CD4-positive, alpha-beta T cell (primary cell): ENCODE results near the gene PPIL3. TPM values are rescaled to one million over a fixed set of nuclear protein-coding genes. Genes with fewer than 3 reads are reported as not detected.

ENCODE experiments used
- ATAC-seq: fragments of 200-7000 bp; cut with Tn5 transposase; one replicate; pipeline ENCODE4 v1.10.0; 2022; ENCODE audit warnings: mild to moderate bottlenecking; ENCODE audit not compliant: poor library complexity
- CTCF ChIA-PET: fragments of 350-600 bp; sonication (Branson Sonifier 250); formaldehyde crosslinking; loops from one replicate; lab custom pipeline; 2021; ENCODE audit warnings: antibody characterized with exemption, inconsistent platforms; lab: Charles Lee
- POLR2A ChIA-PET: fragments of 350-600 bp; sonication (Branson Sonifier 250); formaldehyde crosslinking; loops from one replicate; lab custom pipeline; 2021; ENCODE audit warnings: antibody characterized with exemption, inconsistent platforms; lab: Charles Lee
- DNase-seq, 14 experiments: peaks; one replicate each; pipeline ENCODE4 v3.0.0-alpha.2; 2013 to 2020; ENCODE audit warnings: mixed read lengths in 2 of 14
- H3K27ac ChIP-seq, 2 donors: one replicate each; pipeline versions ENCODE4 v1.5.1 to v1.7.0; 2013; ENCODE audit warnings: low read length in 2 of 2, low read depth in 1 of 2, mild to moderate bottlenecking in 1 of 2
- H3K27me3 ChIP-seq, 2 experiments: 1 replicate in 1 of 2; 2 replicates in 1 of 2; pipeline versions ENCODE4 v1.6.1 to v1.7.0; 2013; ENCODE audit warnings: low read length in 2 of 2, control low read depth in 1 of 2, mild to moderate bottlenecking in 1 of 2, moderate library complexity in 1 of 2; ENCODE audit not compliant: insufficient read depth in 2 of 2, control insufficient read depth in 1 of 2
- H3K36me3 ChIP-seq: one replicate; pipeline ENCODE4 v1.6.1; 2013; ENCODE audit warnings: low read length, control low read depth; ENCODE audit not compliant: insufficient read depth
- H3K4me1 ChIP-seq: one replicate; pipeline ENCODE4 v1.6.1; 2013; ENCODE audit warnings: low read length, control low read depth; ENCODE audit not compliant: insufficient read depth
- H3K4me3 ChIP-seq: one replicate; pipeline ENCODE4 v1.5.1; 2013; ENCODE audit warnings: mild to moderate bottlenecking, low read length, moderate library complexity
- H3K9me3 ChIP-seq, 2 experiments: 1 replicate in 1 of 2; 2 replicates in 1 of 2; pipeline versions ENCODE4 v1.6.1 to v1.7.0; 2013; ENCODE audit warnings: low read length in 2 of 2, mild to moderate bottlenecking in 2 of 2, control low read depth in 1 of 2, moderate library complexity in 1 of 2; ENCODE audit not compliant: control insufficient read depth in 1 of 2, insufficient read depth in 1 of 2
- H3K27ac Mint-ChIP-seq: one replicate; pipeline ENCODE4 v1.8.0; 2020; ENCODE audit warnings: mixed read lengths
- H3K27me3 Mint-ChIP-seq: one replicate; pipeline ENCODE4 v1.8.0; 2021; ENCODE audit warnings: mixed read lengths
- H3K36me3 Mint-ChIP-seq: one replicate; pipeline ENCODE4 v1.8.0; 2021; ENCODE audit warnings: low read depth, mixed read lengths
- H3K4me1 Mint-ChIP-seq: one replicate; pipeline ENCODE4 v1.8.0; 2021; ENCODE audit warnings: low read depth, mixed read lengths
- H3K4me3 Mint-ChIP-seq: one replicate; pipeline ENCODE4 v1.8.0; 2020; ENCODE audit warnings: mild to moderate bottlenecking, mixed read lengths
- H3K9me3 Mint-ChIP-seq: one replicate; pipeline ENCODE4 v1.8.0; 2020; ENCODE audit warnings: mixed read lengths
- intact Hi-C, 2 experiments: fragments of 100-400 bp; cut with DNase I in 1 of 2; cut with micrococcal nuclease in 1 of 2; formaldehyde crosslinking; loops; one replicate each; pipeline versions ENCODE4 v1.15.1 to v1.9.0; 2023 to 2025; cut with DNase I, micrococcal nuclease
- total RNA-seq, 174 experiments: library from RNA in 2 of 174; stranded (reverse) in 2 of 174; gene quantifications; one replicate each; pipeline ENCODE4 v1.2.3 and lab custom pipeline; 2021 to 2026
- TF ChIP-seq, protein P1 (sequence below): fragments of 200-600 bp; IDR thresholded peaks from one replicate; pipeline ENCODE4 v1.8.0; 2022; ENCODE audit warnings: antibody characterized with exemption, mild to moderate bottlenecking

Gene PPIL3
- total RNA-seq, 2 experiments from 2014 or later: 23.1 to 29.8 TPM

DNA sequence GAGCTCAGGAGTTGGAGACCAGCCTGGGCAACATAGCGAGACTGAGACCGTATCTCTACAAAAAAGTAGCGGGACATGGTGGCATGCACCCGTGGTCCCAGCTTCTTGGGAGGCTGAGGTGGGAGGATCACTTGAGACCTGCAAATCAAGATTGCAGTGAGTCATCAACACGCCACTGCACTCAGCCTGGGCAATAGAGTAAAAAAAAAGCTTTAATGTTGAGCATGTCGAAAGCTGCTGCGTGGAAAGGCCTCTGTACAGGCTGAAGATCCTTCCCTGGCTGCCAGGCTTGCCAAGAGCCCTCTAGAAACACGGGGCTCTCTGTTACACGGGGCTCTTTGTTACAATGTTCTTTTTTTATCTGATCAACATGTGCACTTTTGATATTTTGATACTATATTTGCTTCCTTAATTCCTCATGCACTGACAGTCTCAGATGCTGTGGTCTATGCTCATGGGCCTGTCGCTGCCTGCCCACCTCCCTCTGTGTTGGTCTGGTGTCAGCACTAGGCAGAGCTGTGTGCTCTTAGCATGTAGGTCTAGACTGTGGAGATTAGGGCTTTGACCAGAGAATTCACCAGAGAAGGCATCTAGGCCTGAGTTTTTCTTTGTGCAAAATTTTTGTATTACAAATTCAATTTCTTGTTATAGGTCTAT lies 43.1 kb downstream of the PPIL3 start:
- Histone ChIP-seq H3K4me1 (no peaks in the 10 kb centered on the region), H3K36me3 (peaks cover 4% of the 10 kb centered on the region), H3K27ac (no peak overlapping the region), H3K9me3 (no peaks in the 10 kb centered on the region), H3K4me3 (no peak overlapping the region), H3K27me3 (no peaks in the 10 kb centered on the region)
- H3K27ac Mint-ChIP-seq: no peak overlapping the region
- no peak overlapping the region for H3K4me3 Mint-ChIP-seq
- DNase-seq (no peak), ATAC-seq (no peak)
- ChIA-PET POLR2A (interaction anchor here (1.9 to 4.2 kb wide), 2 partner anchors 14 to 18 kb away, joined by 8 to 15 read pairs; partner anchors contain the start of gene CLK1), CTCF (interaction anchor here (1.5 kb wide), 1 partner anchor 12 kb away, joined by 3 read pairs; no protein-coding TSS in a partner anchor)
- H3K36me3 Mint-ChIP-seq: peaks cover 7% of the 10 kb centered on the region
- H3K9me3 Mint-ChIP-seq: no peaks in the 10 kb centered on the region
- H3K27me3 Mint-ChIP-seq: no peaks in the 10 kb centered on the region
- TF ChIP-seq, protein P1, sequence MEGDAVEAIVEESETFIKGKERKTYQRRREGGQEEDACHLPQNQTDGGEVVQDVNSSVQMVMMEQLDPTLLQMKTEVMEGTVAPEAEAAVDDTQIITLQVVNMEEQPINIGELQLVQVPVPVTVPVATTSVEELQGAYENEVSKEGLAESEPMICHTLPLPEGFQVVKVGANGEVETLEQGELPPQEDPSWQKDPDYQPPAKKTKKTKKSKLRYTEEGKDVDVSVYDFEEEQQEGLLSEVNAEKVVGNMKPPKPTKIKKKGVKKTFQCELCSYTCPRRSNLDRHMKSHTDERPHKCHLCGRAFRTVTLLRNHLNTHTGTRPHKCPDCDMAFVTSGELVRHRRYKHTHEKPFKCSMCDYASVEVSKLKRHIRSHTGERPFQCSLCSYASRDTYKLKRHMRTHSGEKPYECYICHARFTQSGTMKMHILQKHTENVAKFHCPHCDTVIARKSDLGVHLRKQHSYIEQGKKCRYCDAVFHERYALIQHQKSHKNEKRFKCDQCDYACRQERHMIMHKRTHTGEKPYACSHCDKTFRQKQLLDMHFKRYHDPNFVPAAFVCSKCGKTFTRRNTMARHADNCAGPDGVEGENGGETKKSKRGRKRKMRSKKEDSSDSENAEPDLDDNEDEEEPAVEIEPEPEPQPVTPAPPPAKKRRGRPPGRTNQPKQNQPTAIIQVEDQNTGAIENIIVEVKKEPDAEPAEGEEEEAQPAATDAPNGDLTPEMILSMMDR: no peak
- H3K4me1 Mint-ChIP-seq: peaks cover 5% of the 10 kb centered on the region
- intact Hi-C loops: no loop called here

DNA sequence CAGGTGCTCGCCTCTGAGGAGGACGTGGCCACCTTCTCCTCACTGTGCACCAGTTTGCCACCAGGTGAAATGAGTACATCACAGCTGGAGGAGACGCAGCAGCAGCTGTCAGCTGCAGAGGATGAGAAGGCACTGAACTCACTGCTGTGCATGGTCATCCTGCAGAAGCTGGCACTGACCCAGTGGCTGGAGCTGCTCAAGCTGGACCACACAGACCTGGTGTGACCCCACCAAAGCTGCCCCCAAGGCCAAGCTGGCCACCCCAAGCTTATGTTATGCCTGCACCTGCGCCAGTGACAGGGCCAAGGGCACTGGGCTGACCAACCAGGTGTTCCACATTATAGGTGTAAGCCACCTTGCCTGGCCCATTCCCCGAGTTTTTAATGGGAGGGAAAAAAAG lies 43.7 kb downstream of the PPIL3 start:
- Histone ChIP-seq H3K36me3 (no peaks in the 10 kb centered on the region), H3K27me3 (no peaks in the 10 kb centered on the region), H3K4me1 (no peaks in the 10 kb centered on the region), H3K9me3 (no peaks in the 10 kb centered on the region), H3K4me3 (no peak overlapping the region), H3K27ac (no peak overlapping the region)
- intact Hi-C loops: no loop called here
- ChIA-PET CTCF (interaction anchor here (1.5 kb wide), 1 partner anchor 13 kb away, joined by 3 read pairs; no protein-coding TSS in a partner anchor), POLR2A (interaction anchor here (1.9 to 4.2 kb wide), 2 partner anchors 14 to 19 kb away, joined by 8 to 15 read pairs; partner anchors contain the start of gene CLK1)
- no peak for ATAC-seq
- no peaks in the 10 kb centered on the region for H3K27me3 Mint-ChIP-seq
- H3K36me3 Mint-ChIP-seq: peaks cover under 1% of the 10 kb centered on the region
- H3K4me3 Mint-ChIP-seq: no peak overlapping the region
- DNase-seq: no peak
- no peaks in the 10 kb centered on the region for H3K9me3 Mint-ChIP-seq
- peaks cover under 1% of the 10 kb centered on the region for H3K4me1 Mint-ChIP-seq
- TF ChIP-seq, protein P1: no peak
- no peak overlapping the region for H3K27ac Mint-ChIP-seq

DNA sequence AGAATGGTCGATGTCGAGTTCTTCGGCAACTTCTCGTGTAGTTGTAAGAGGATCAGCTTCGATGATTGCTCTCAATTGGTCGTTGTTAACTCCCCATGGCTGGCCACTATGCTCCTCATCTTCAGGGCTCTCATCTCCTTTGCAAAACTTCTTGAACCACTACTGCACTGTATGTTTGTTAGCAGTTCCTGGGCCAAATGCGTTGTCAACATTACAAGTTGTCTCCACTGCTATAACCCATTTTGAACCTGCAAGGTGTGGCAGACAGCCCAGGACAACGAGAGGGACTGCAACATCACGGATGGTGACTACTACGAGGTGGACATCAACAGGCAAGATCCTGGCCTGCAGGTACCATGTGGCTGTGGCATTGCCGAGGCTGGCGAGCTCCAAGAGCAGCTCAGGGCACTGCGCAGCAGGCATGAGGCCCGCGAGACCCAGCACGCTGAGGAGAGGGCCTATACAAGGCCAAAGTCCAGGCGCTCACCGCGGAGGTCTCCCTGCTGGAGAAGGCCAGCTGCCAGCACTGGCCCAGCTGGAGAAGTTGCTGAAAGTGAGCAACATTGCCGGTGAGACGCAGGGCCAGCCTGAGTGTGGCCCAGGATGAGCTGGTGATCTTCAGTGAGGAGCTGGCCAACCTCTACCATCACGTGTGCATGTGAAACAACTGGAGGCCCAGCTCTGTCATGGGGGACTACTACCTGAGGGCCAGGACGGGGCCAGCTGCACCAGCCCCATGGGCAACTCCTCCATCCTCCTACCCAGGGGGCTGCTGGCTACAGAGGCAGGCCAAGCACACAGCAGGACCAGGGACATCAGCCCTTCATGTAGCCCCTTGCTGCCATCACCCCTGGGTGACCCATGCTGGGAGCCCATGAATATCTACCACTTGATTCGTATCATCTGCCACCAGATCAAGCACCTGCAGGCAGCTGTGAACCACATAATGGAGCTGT lies 44.6 kb downstream of the PPIL3 start:
- POLR2A ChIA-PET: interaction anchor here (1.9 to 4.2 kb wide), 2 partner anchors 15 to 20 kb away, joined by 8 to 15 read pairs; partner anchors contain the start of gene CLK1
- Histone ChIP-seq H3K4me1 (no peaks in the 10 kb centered on the region), H3K9me3 (no peaks in the 10 kb centered on the region), H3K27me3 (no peaks in the 10 kb centered on the region), H3K4me3 (no peak overlapping the region), H3K36me3 (no peaks in the 10 kb centered on the region), H3K27ac (no peak overlapping the region)
- DNase-seq (no peak), ATAC-seq (no peak)
- Mint-ChIP-seq H3K27me3 (no peaks in the 10 kb centered on the region), H3K27ac (no peak overlapping the region), H3K4me3 (no peak overlapping the region), H3K36me3 (no peaks in the 10 kb centered on the region), H3K9me3 (no peaks in the 10 kb centered on the region), H3K4me1 (no peaks in the 10 kb centered on the region)
- intact Hi-C loops: no loop called here
- CTCF ChIA-PET: interaction anchor here (1.5 kb wide), 1 partner anchor 14 kb away, joined by 3 read pairs; no protein-coding TSS in a partner anchor
- TF ChIP-seq, protein P1: no peak
